Subcutaneous adipose tissue (tissue), 4 donors: ENCODE data around the gene SAXO2. TPM values are rescaled to one million over a fixed set of nuclear protein-coding genes. Genes with fewer than 3 reads are reported as not detected.

ENCODE experiments used
- total RNA-seq, 4 donors: library from RNA; depleted of rRNA; stranded (reverse); fragments of >200 nt; gene quantifications; one replicate each; pipeline ENCODE4 v1.1.0, GENCODE V29; 2016
- TF ChIP-seq, protein P1 (sequence below): fragments of 450-650 bp; IDR thresholded peaks from one replicate; pipeline ENCODE4 v1.5.1; 2016; ENCODE audit warnings: low read depth, mild to moderate bottlenecking, control low read depth, antibody characterized with exemption, moderate library complexity

Gene SAXO2, protein sequence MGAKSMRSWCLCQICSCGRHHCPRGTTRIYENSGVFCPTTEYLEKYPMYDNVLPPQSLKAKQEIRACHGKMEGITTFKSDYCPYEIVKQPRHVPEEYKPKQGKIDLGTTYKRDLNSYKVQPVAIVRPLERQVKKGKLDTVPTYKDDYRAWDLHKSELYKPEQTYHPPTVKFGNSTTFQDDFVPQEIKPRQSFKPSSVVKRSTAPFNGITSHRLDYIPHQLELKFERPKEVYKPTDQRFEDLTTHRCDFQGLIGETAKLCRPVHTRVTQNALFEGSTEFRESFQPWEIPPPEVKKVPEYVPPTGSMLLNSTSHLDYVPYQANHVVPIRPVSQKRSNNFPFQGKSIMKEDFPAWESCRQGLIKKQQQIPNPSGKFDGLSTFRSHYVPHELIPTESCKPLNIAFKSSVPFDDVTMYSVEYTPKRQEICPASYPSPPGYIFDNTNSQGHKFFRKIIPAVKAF
- 1 to 10 TPM in 1 of 4 donors, under 1 TPM in 2, not detected in 1; 0.22 to 5.2 (median 0.68) TPM for total RNA-seq

DNA sequence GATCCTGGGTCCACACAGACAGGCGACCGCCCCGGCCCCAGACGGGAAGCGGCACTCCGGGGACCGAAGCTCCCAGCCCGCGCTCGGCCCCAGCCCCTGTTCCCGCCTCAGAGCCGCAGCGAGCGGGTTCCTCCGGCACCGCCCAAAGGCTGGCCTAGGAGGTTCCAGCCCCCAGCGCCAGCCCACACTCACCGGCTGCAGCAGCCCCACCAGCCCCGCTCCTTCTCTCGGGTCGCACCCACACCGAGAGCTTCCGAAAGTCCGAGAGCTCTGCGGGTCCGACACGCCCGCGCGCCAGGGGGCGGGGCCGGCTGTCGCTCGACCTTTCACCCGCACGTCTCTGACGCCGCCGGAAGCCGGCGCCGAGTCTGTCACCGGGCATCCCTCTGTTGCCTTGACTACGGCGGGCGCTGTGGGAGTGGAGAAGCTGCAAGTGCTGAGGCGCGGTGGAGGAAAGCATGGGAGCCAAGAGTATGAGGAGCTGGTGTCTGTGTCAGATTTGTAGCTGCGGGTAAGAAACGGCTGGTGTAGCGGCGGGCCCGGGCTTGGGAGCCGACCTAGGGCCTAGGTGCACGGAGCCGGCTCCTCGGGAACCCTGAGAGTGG, at the start of gene SAXO2, which contains the start of gene EFL1:
TSS of gene SAXO2 (plus strand) at position 397 of the 605 bp plus-strand sequence. CDS start at position 459, 62 bp downstream.
TSS of gene EFL1 (minus strand) at position 313 of the 605 bp plus-strand sequence. CDS start 956 bp downstream, outside the sequence.
- TF ChIP-seq, protein P1, sequence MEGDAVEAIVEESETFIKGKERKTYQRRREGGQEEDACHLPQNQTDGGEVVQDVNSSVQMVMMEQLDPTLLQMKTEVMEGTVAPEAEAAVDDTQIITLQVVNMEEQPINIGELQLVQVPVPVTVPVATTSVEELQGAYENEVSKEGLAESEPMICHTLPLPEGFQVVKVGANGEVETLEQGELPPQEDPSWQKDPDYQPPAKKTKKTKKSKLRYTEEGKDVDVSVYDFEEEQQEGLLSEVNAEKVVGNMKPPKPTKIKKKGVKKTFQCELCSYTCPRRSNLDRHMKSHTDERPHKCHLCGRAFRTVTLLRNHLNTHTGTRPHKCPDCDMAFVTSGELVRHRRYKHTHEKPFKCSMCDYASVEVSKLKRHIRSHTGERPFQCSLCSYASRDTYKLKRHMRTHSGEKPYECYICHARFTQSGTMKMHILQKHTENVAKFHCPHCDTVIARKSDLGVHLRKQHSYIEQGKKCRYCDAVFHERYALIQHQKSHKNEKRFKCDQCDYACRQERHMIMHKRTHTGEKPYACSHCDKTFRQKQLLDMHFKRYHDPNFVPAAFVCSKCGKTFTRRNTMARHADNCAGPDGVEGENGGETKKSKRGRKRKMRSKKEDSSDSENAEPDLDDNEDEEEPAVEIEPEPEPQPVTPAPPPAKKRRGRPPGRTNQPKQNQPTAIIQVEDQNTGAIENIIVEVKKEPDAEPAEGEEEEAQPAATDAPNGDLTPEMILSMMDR = no peak

DNA sequence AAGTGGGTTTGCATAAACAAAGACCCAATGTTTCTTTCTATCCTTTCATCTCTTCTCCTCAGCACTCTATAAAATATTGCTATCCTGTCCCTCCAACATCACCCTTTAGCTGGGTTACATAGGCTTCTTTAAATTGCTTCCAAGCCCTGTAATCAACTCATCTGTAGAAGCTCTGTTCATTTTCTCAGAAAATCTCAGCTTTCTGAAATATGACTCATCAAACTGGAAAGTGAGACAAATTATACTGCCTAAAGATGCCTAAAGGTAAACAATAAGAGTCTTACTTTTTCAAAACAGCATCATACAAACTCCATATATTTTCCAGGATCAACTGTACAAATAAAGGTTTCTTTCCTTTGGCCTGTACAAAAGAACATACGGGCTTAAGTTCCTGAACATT, 33.9 kb upstream of the SAXO2 start:
- TF ChIP-seq, protein P1 = no peak

DNA sequence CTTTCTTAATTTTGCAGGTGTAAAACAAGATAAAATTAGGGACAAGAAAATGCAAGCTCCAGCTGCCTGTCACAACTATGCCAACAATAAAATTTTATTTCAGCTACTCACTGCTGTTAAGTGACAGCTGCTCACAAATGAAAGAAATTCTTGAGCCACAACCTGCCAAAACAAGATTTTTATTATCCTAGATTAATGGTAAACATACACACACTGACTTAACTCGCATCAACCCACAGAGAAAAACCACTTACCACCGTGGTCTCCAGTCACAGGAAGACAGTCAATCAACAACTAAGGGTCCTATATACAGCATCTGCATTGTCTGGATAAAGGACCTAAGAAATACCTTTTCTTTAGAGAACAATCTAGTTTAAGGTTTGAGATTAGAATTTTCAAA, 31.4 kb upstream of the SAXO2 start:
- TF ChIP-seq, protein P1 = no peak

DNA sequence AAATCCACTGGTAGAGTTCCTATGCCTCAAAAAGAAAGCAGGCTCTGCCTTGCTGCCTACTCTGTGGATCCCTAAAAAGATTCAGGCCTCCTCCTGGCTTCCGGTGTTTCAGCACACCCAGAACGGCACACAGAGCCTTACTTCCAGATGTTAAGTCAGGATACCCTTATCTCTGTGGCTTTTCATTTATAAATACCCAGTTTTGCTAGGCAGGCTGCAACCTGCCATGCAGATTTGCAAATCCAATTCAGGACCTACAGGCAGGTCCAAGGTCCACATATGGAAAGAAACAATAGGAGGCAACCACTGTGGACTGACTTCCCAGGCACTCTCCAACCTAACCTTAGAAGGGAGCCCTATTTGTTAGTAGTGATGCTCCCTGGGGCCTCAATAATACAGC, 30.8 kb upstream of the SAXO2 start:
- TF ChIP-seq, protein P1 = no peak

DNA sequence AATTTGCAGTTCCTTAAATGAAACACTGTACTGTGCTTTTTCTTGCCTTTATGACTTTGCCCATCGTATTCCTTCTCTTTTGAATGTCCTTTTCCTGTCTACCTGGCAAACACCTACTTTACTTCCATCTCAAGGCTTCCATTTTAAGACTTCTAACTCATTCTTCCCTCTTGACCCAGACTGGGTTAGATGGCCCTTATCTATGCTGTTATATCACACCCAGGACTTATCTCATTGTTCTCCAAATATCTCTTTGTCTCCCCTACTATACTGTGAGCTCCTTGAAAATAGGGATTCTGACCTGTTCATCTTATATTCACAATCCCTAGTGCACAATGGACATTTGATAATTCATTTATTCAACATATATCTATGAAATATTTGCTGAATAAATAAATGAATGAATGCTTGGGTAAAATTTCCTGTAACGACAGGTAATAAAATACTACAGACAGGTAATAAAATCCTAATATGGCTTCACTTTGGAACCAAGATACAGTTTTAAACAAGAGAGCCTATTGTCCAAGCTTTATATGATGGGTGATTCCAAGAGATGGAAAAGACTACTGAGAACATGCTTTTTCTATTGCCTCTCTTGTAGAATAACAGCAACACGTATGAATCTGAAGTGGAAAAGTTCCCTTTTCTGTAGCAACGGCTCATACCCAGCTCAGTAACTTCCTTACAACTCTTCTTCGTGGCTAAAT, 22.8 kb upstream of the SAXO2 start:
- TF ChIP-seq, protein P1 = no peak

DNA sequence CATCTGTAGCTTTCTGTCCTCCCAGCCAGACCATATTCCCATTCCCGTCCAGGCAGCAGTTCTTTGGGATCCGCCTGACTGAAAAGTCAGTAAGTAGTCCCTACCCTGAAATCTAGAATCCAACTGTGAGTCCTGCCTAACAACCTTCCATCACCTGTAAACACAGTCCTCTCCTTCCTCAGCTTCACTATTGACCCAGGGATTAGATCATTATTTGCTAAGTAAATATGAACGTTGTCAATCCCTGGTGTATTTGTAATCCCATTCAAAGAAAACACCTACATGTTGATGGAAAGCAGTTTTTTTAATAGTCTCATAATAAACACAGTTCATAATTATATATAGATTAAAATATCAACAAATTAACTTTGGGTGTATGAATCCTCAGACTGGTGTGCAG, 732 bp downstream of the SAXO2 start:
- TF ChIP-seq, protein P1 = no peak

DNA sequence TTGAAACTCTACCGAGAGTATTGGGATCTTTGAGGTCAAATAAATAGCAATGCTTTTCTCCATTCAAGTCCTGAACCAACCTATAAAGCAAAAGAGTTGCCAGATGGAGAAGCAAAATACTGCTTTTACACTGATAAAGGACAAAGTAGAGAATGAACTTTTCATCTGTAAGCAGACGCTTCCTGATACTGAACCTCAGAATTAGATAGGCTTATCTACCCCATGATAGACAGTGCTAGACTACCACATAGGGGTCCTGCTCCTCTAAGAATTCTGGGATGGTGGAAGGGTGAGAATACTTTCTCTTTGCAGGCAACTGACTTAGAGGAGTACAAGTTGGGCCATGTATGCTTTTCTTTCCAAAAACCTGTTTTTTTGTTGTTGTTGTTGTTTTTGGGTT, 9.5 kb downstream of the SAXO2 start:
- TF ChIP-seq, protein P1 = no peak
